Hematopoietic multipotent progenitor cell treated with erythropoietin and hydrocortisone succinate and interleukin-3 and kit ligand, for 4 days (in vitro differentiated cells): Measurements from ENCODE around the gene WNT7B.

Experiments
- DNase-seq: peaks from one replicate; pipeline ENCODE4 v3.0.0-alpha.2; 2015

WNT7B gene

GRCh38 chr22:45903355-45904135, 73.4 kb downstream of the WNT7B start:
- DNase-seq = peak; percentile 44

GRCh38 chr22:45897736-45898135, 79.2 kb downstream of the WNT7B start:
- DNase-seq = no peak

- no peak for DNase-seq
These were observed 79.9 kb downstream of the WNT7B start for GRCh38 chr22:45896964-45897538.

GRCh38 chr22:45896153-45896951, 80.6 kb downstream of the WNT7B start:
- no peak for DNase-seq

- DNase-seq = no peak
These were observed 81.4 kb downstream of the WNT7B start for GRCh38 chr22:45895436-45896152.

- DNase-seq = no peak
These were observed 83.4 kb downstream of the WNT7B start for GRCh38 chr22:45893516-45893915.

- DNase-seq = no peak
These were observed 84.1 kb downstream of the WNT7B start for GRCh38 chr22:45892681-45893461.

- DNase-seq = no peak
These were observed 84.9 kb downstream of the WNT7B start for GRCh38 chr22:45891996-45892621.

GRCh38 chr22:45891471-45891995, 85.4 kb downstream of the WNT7B start:
- DNase-seq = peak; percentile 18

- DNase-seq = no peak
These were observed 85.9 kb downstream of the WNT7B start for GRCh38 chr22:45891021-45891421.

- DNase-seq = no peak
These were observed 86.7 kb downstream of the WNT7B start for GRCh38 chr22:45890351-45890635.

GRCh38 chr22:45889539-45890350, 87.2 kb downstream of the WNT7B start:
- DNase-seq = no peak

GRCh38 chr22:45889093-45889538, 87.8 kb downstream of the WNT7B start:
- no peak for DNase-seq

- DNase-seq = no peak
These were observed 88.5 kb downstream of the WNT7B start for GRCh38 chr22:45888221-45889092.

GRCh38 chr22:45887202-45888131, 89.5 kb downstream of the WNT7B start:
- DNase-seq = no peak

GRCh38 chr22:45886540-45886939, 90.4 kb downstream of the WNT7B start:
- no peak for DNase-seq

- no peak for DNase-seq
These were observed 91.0 kb downstream of the WNT7B start for GRCh38 chr22:45885941-45886395.

GRCh38 chr22:45885171-45885840, 91.7 kb downstream of the WNT7B start:
- no peak for DNase-seq
